Measurements from ENCODE around the gene ERCC5.

Gene ERCC5

DNA sequence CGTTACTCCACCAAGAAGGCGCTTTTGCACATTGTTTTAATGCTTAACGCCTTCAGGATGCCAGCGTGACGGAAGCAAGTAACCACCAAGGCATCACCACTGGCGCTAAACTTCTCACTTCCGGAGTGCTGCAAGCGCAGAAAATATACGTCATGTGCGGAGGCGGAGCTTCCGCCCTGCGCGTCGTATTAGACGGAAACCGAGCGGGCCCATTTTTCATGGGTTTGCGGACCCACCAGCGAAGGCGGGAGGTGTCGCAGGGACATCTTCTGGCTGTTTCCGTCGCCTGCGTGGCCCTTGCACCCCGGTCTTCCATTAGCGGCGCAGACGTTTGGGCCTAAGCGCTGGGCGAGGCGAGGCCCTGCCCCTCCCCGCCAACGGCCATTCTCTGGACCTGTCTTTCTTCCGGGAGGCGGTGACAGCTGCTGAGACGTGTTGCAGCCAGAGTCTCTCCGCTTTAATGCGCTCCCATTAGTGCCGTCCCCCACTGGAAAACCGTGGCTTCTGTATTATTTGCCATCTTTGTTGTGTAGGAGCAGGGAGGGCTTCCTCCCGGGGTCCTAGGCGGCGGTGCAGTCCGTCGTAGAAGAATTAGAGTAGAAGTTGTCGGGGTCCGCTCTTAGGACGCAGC is at the start of gene ERCC5:
ERCC5 (plus strand) TSS at position 403 of the 631 bp plus-strand sequence. CDS start 235 bp downstream, outside the sequence.
- peak; percentile 94 for DNase-seq
- in situ Hi-C loops (cut with HindIII; ENCODE audit: low pct_ligation_motif_present, low pct_unique_long_range_greater_than_20kb, low sequenced_read_pairs): no loop called here

GRCh38 chr13:102798581-102799425 is 47.0 kb upstream of the ERCC5 start, which contains the start of the genes BIVM and POGLUT2:
BIVM (plus strand) TSS chr13:102799119; CDS start chr13:102807268, 8,149 bp downstream.
POGLUT2 (minus strand) TSS chr13:102798976; CDS start chr13:102798670, 306 bp downstream.
- in situ Hi-C loops (cut with HindIII; ENCODE audit: low pct_ligation_motif_present, low pct_unique_long_range_greater_than_20kb, low sequenced_read_pairs): no loop called here
- DNase-seq: peak; percentile 92

GRCh38 chr13:102799426-102800144 is 46.2 kb upstream of the ERCC5 start:
- in situ Hi-C loops (cut with HindIII; ENCODE audit: low pct_ligation_motif_present, low pct_unique_long_range_greater_than_20kb, low sequenced_read_pairs): no loop called here
- DNase-seq: no peak

GRCh38 chr13:102800145-102801041 is 45.4 kb upstream of the ERCC5 start:
- DNase-seq: peak; percentile 73
- in situ Hi-C loops (cut with HindIII; ENCODE audit: low pct_ligation_motif_present, low pct_unique_long_range_greater_than_20kb, low sequenced_read_pairs): no loop called here

DNA sequence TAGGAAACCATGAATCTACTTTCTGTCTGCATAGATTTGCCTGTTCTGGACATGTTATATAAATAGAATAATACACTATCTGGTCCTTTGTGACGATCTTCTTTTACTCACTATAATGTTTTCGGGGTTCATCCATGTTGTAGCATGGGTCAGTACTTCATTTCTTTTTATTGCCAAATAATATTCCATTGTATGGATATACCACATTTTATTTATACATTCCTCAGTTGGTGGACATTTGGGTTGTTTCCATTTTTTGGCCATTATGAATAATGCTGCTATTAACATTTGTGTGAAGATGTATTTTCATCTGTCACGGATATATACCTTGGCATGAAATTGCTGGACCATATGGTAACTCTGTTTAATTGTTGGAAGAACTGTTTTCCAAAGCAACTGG is 40.2 kb upstream of the ERCC5 start:
- no peak for DNase-seq
- in situ Hi-C loops (cut with HindIII; ENCODE audit: low pct_ligation_motif_present, low pct_unique_long_range_greater_than_20kb, low sequenced_read_pairs): no loop called here

DNA sequence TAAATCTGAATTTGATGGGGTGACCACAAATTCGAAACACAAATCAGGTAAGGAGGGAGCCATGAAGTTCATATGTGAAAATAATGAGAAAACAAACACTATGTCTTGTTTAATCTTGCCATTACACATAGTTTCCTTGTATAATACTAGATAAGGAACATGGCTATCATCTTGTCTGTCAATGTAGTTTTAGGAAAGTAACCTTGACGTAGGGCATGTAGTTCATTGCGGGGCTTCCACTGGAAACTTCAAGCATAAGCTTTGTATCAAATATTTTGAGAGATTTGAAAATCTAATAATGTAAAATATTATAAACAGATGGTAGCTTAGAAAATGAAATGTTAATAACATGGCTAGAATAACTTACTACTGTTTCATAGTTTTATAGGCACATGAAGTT is 38.1 kb upstream of the ERCC5 start:
- in situ Hi-C loops (cut with HindIII; ENCODE audit: low pct_ligation_motif_present, low pct_unique_long_range_greater_than_20kb, low sequenced_read_pairs): no loop called here
- DNase-seq: no peak

DNA sequence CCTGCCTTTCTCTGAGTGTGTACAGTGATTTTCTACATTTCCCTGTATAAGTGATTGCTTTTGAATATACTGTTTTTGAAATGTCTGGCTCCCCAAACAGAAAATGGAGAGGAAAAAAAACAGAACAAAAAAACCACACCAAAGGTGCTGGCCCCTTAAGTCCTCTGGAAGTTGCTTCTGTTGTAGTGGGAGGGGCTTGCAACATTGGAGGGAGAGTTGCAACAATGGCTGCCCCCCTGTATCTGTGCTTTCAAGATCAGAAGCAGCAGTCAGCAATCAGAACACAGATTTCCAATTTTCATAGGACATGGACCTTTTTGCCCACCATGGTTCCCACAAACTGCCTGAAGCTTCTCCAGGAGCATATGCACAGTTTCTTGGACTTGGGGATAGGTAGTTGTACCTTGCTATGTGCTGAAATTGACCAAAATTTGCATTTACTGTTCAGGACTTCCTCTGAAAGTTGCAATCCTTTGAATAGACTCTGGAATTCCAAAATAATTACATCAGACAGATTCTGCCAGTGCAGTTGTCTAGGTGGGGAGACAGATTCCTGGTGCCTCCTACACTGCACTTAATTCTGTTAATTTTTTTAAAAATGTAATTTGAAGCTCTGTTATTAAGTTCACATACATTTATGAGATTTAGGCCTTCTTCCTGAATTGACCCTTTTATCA is 33.1 kb upstream of the ERCC5 start:
- in situ Hi-C loops (cut with HindIII; ENCODE audit: low pct_ligation_motif_present, low pct_unique_long_range_greater_than_20kb, low sequenced_read_pairs): no loop called here
- peak; percentile 62 for DNase-seq

- in situ Hi-C loops (cut with HindIII; ENCODE audit: low pct_ligation_motif_present, low pct_unique_long_range_greater_than_20kb, low sequenced_read_pairs): no loop called here
- no peak for DNase-seq
Observed at GRCh38 chr13:102814025-102814607, 31.7 kb upstream of the ERCC5 start.

GRCh38 chr13:102814793-102815192 is 31.0 kb upstream of the ERCC5 start:
- no peak for DNase-seq
- in situ Hi-C loops (cut with HindIII; ENCODE audit: low pct_ligation_motif_present, low pct_unique_long_range_greater_than_20kb, low sequenced_read_pairs): no loop called here

DNA sequence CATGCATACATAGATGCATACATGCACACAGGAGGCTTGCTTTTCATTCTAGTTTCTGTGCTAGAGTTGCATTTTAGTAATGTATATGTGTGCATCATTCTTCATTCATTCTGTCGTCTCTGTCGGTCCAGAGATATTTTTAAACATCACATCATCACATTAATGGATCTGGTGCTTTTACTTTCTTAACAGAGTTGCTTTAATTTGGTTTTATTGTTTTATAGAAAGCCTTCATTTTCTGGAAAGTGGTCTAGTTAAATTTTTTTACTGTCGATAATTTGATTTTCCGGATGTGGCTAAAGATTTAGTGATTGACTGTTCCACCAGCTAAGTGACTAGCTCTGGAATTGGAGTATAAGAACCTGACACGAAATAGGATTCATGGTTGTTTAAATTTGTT is 30.0 kb upstream of the ERCC5 start:
- in situ Hi-C loops (cut with HindIII; ENCODE audit: low pct_ligation_motif_present, low pct_unique_long_range_greater_than_20kb, low sequenced_read_pairs): no loop called here
- no peak for DNase-seq

DNA sequence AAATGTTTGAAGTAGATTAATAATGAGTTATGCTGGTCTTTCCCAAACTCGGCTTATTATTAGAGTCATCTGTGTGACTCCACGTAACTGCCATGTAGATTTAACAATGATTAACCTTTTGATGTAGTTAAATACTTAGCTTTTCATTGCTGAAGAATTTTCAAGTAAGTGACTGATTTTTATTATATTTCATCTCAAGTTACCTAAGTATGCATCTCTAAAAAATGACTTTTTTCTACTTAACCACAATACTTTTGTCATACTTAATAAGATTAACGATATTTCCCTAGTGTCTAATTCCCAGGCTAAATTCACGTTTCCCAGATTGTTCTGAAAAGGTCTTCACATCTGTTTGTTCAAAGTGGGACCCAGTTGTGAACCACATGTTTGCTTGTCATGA is 29.1 kb upstream of the ERCC5 start:
- in situ Hi-C loops (cut with HindIII; ENCODE audit: low pct_ligation_motif_present, low pct_unique_long_range_greater_than_20kb, low sequenced_read_pairs): no loop called here
- peak; percentile 79 for DNase-seq

- in situ Hi-C loops (cut with HindIII; ENCODE audit: low pct_ligation_motif_present, low pct_unique_long_range_greater_than_20kb, low sequenced_read_pairs): no loop called here
Observed at GRCh38 chr13:102817241-102817640, 28.6 kb upstream of the ERCC5 start.

GRCh38 chr13:102817907-102818306 is 27.9 kb upstream of the ERCC5 start:
- in situ Hi-C loops (cut with HindIII; ENCODE audit: low pct_ligation_motif_present, low pct_unique_long_range_greater_than_20kb, low sequenced_read_pairs): no loop called here
- DNase-seq: peak; percentile 94

More at GRCh38 chr13:102817241-102817640, 28.6 kb upstream of the ERCC5 start:
- DNase-seq: no peak

GRCh38 chr13:102825400-102825799 is 20.4 kb upstream of the ERCC5 start:
- in situ Hi-C loops (cut with HindIII; ENCODE audit: low pct_ligation_motif_present, low pct_unique_long_range_greater_than_20kb, low sequenced_read_pairs): no loop called here
- DNase-seq: no peak

GRCh38 chr13:102825921-102826706 is 19.7 kb upstream of the ERCC5 start:
- in situ Hi-C loops (cut with HindIII; ENCODE audit: low pct_ligation_motif_present, low pct_unique_long_range_greater_than_20kb, low sequenced_read_pairs): no loop called here

GRCh38 chr13:102830646-102831045 is 15.2 kb upstream of the ERCC5 start:
- DNase-seq: no peak
- in situ Hi-C loops (cut with HindIII; ENCODE audit: low pct_ligation_motif_present, low pct_unique_long_range_greater_than_20kb, low sequenced_read_pairs): no loop called here

More at GRCh38 chr13:102825921-102826706, 19.7 kb upstream of the ERCC5 start:
- peak; percentile 88 for DNase-seq

- in situ Hi-C loops (cut with HindIII; ENCODE audit: low pct_ligation_motif_present, low pct_unique_long_range_greater_than_20kb, low sequenced_read_pairs): no loop called here
- no peak for DNase-seq
Observed at GRCh38 chr13:102836471-102836870, 9.4 kb upstream of the ERCC5 start.

All from ACHN (cell line).